ENCODE measurements around the gene MRGPRD. TPM values are rescaled to one million over a fixed set of nuclear protein-coding genes. Genes with fewer than 3 reads are reported as not detected.

Gene MRGPRD, protein sequence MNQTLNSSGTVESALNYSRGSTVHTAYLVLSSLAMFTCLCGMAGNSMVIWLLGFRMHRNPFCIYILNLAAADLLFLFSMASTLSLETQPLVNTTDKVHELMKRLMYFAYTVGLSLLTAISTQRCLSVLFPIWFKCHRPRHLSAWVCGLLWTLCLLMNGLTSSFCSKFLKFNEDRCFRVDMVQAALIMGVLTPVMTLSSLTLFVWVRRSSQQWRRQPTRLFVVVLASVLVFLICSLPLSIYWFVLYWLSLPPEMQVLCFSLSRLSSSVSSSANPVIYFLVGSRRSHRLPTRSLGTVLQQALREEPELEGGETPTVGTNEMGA
- polyA plus RNA-seq (2012; ENCODE audit: insufficient read length, low read depth) = not detected

DNA sequence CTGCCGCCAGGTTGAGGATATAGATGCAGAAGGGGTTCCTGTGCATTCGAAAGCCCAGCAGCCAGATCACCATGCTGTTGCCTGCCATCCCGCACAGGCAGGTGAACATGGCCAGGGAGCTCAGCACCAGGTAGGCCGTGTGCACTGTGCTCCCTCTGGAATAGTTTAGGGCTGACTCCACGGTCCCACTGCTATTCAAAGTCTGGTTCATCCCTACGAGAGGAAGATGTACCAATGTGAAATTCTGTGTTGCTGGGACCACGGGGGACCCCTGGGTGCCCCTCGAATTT, at the start of gene MRGPRD:
Gene MRGPRD (minus strand): TSS at position 211 of the 290 bp plus-strand sequence. CDS start 0 bp downstream, at position 211.
- TF ChIP-seq POLR2AphosphoS5 (IDR thresholded peaks at IDR 0.05; ENCODE audit: low read depth, low read length) (no peak), SIN3A (IDR thresholded peaks at IDR 0.05; ENCODE audit: borderline replicate concordance, insufficient read depth, low read length) (no peak), TAF1 (IDR thresholded peaks at IDR 0.05; ENCODE audit: borderline replicate concordance, insufficient read depth, low read length) (no peak), FOXP2 (optimal IDR thresholded peaks at IDR 0.05; ENCODE audit: borderline replicate concordance, extremely low read depth, extremely low read length, insufficient read depth) (no peak)
- TF ChIP-seq, protein P1, sequence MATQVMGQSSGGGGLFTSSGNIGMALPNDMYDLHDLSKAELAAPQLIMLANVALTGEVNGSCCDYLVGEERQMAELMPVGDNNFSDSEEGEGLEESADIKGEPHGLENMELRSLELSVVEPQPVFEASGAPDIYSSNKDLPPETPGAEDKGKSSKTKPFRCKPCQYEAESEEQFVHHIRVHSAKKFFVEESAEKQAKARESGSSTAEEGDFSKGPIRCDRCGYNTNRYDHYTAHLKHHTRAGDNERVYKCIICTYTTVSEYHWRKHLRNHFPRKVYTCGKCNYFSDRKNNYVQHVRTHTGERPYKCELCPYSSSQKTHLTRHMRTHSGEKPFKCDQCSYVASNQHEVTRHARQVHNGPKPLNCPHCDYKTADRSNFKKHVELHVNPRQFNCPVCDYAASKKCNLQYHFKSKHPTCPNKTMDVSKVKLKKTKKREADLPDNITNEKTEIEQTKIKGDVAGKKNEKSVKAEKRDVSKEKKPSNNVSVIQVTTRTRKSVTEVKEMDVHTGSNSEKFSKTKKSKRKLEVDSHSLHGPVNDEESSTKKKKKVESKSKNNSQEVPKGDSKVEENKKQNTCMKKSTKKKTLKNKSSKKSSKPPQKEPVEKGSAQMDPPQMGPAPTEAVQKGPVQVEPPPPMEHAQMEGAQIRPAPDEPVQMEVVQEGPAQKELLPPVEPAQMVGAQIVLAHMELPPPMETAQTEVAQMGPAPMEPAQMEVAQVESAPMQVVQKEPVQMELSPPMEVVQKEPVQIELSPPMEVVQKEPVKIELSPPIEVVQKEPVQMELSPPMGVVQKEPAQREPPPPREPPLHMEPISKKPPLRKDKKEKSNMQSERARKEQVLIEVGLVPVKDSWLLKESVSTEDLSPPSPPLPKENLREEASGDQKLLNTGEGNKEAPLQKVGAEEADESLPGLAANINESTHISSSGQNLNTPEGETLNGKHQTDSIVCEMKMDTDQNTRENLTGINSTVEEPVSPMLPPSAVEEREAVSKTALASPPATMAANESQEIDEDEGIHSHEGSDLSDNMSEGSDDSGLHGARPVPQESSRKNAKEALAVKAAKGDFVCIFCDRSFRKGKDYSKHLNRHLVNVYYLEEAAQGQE (IDR thresholded peaks at IDR 0.05; ENCODE audit: insufficient read depth in 1 of 2, low read depth in 2 of 2, low read length in 2 of 2) = no peak

DNA sequence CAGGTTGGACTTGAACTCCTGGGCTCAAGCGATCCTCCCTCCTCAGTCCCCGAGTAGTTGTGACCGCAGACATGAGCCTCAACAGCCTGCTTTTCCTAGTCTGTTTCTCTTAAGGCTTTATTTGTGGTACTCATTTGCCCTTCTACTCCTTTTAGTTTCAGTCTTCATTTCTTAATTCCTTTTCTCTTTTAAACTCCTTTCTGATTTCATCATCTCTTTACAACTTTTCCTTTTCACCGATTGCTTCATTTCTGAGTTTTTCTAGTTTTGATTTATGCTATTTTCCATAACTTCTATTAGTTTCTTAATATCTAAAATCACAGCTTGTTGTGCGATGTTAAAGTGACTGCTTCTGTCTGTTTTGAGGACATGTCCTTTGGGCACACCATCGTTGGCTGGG, 49.5 kb upstream of the MRGPRD start:
- no peak for TF ChIP-seq FOXP2 (optimal IDR thresholded peaks at IDR 0.05; ENCODE audit: borderline replicate concordance, extremely low read depth, extremely low read length, insufficient read depth)
- TF ChIP-seq POLR2AphosphoS5 (IDR thresholded peaks at IDR 0.05; ENCODE audit: low read depth, low read length) = no peak
- TF ChIP-seq, protein P1 (IDR thresholded peaks at IDR 0.05; ENCODE audit: insufficient read depth in 1 of 2, low read depth in 2 of 2, low read length in 2 of 2) = no peak
- no peak for TF ChIP-seq TAF1 (IDR thresholded peaks at IDR 0.05; ENCODE audit: borderline replicate concordance, insufficient read depth, low read length)
- TF ChIP-seq SIN3A (IDR thresholded peaks at IDR 0.05; ENCODE audit: borderline replicate concordance, insufficient read depth, low read length) = no peak

- TF ChIP-seq FOXP2 (optimal IDR thresholded peaks at IDR 0.05; ENCODE audit: borderline replicate concordance, extremely low read depth, extremely low read length, insufficient read depth) = no peak
- TF ChIP-seq, protein P1 (IDR thresholded peaks at IDR 0.05; ENCODE audit: insufficient read depth in 1 of 2, low read depth in 2 of 2, low read length in 2 of 2) = no peak
- no peak for TF ChIP-seq TAF1 (IDR thresholded peaks at IDR 0.05; ENCODE audit: borderline replicate concordance, insufficient read depth, low read length)
- no peak for TF ChIP-seq POLR2AphosphoS5 (IDR thresholded peaks at IDR 0.05; ENCODE audit: low read depth, low read length)
- no peak for TF ChIP-seq SIN3A (IDR thresholded peaks at IDR 0.05; ENCODE audit: borderline replicate concordance, insufficient read depth, low read length)
Observed at GRCh38 chr11:69027704-69028372, 47.1 kb upstream of the MRGPRD start.

DNA sequence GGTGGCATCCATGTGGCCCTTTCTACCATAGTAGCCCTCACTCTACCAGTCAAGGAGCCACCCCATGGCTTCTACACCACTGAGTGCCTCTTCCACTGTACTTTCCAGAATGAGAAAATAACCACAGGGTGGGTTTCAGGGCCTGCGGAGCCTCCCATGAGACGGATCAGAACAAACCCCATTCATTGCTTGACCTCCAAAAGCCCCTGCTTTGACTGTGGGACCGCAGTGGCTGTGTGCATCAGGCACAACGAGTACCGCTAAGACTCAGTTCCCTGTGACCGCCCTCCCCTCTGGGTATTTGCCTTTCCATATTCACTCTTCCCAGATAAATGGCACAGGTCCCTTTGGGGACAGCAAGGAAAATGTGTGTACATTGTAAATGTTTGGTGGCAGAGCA, 43.7 kb upstream of the MRGPRD start:
- TF ChIP-seq, protein P1 (IDR thresholded peaks at IDR 0.05; ENCODE audit: insufficient read depth in 1 of 2, low read depth in 2 of 2, low read length in 2 of 2) = no peak
- no peak for TF ChIP-seq FOXP2 (optimal IDR thresholded peaks at IDR 0.05; ENCODE audit: borderline replicate concordance, extremely low read depth, extremely low read length, insufficient read depth)
- no peak for TF ChIP-seq POLR2AphosphoS5 (IDR thresholded peaks at IDR 0.05; ENCODE audit: low read depth, low read length)
- TF ChIP-seq TAF1 (IDR thresholded peaks at IDR 0.05; ENCODE audit: borderline replicate concordance, insufficient read depth, low read length) = no peak
- no peak for TF ChIP-seq SIN3A (IDR thresholded peaks at IDR 0.05; ENCODE audit: borderline replicate concordance, insufficient read depth, low read length)

Data from PFSK-1 (cell line).